Loucy (cell line): Measurements from ENCODE around the gene ZNF292.

Experiments used
- EZH2phosphoT487 ChIP-seq: fragments of 200-600 bp; IDR thresholded peaks from 2 replicates; pipeline ENCODE4 v1.6.1; 2018; ENCODE audit warnings: antibody characterized with exemption, mild to moderate bottlenecking, moderate library complexity, borderline replicate concordance
- TF ChIP-seq, protein P1 (sequence below): fragments of 200-600 bp; sonication (generic); conservative IDR thresholded peaks from 2 replicates; pipeline ENCODE4 v1.5.1; 2014; ENCODE audit warnings: mild to moderate bottlenecking, antibody characterized with exemption, low read length

DNA sequence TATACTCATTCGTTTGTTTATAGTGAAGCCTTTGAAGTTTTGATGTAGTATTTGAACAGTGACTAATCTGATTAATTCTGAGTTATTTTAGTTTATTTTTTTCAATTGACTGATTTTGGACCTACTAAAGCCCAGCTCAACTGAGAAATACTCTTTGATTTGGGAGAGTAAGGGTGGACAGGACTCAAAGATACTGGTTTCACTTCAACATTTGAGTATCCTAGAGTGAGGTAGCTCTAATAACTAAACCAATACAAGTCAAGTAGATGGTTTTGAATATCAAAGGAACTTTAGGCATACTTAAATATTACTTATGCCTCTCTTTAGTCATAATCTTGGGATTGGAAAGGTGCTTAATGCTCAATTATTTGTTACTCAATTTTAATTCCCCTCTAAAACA, 65.6 kb downstream of the ZNF292 start:
- TF ChIP-seq, protein P1, sequence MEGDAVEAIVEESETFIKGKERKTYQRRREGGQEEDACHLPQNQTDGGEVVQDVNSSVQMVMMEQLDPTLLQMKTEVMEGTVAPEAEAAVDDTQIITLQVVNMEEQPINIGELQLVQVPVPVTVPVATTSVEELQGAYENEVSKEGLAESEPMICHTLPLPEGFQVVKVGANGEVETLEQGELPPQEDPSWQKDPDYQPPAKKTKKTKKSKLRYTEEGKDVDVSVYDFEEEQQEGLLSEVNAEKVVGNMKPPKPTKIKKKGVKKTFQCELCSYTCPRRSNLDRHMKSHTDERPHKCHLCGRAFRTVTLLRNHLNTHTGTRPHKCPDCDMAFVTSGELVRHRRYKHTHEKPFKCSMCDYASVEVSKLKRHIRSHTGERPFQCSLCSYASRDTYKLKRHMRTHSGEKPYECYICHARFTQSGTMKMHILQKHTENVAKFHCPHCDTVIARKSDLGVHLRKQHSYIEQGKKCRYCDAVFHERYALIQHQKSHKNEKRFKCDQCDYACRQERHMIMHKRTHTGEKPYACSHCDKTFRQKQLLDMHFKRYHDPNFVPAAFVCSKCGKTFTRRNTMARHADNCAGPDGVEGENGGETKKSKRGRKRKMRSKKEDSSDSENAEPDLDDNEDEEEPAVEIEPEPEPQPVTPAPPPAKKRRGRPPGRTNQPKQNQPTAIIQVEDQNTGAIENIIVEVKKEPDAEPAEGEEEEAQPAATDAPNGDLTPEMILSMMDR, result no peak
- TF ChIP-seq EZH2phosphoT487, result no peak
